Fibroblast of the conjunctiva (primary cell): ENCODE data around the gene PTPN14.

Experiments
- DNase-seq: peaks from one replicate; pipeline ENCODE4 v3.0.0-alpha.2; 2010; ENCODE audit warnings: low read depth

PTPN14 gene

GRCh38 chr1:214331827-214332423 lies 219.5 kb downstream of the PTPN14 start:
- peak; percentile 24 for DNase-seq

- DNase-seq: no peak
Observed at GRCh38 chr1:214331180-214331579, 220.2 kb downstream of the PTPN14 start.

GRCh38 chr1:214330715-214331114 lies 220.7 kb downstream of the PTPN14 start:
- DNase-seq: no peak

GRCh38 chr1:214330222-214330621 lies 221.2 kb downstream of the PTPN14 start:
- no peak for DNase-seq

- DNase-seq: no peak
Observed at GRCh38 chr1:214329470-214330220, 221.8 kb downstream of the PTPN14 start.

GRCh38 chr1:214328770-214329469 lies 222.5 kb downstream of the PTPN14 start:
- DNase-seq: peak; percentile 70

GRCh38 chr1:214327514-214327913 lies 223.9 kb downstream of the PTPN14 start:
- no peak for DNase-seq

GRCh38 chr1:214326406-214326805 lies 225.0 kb downstream of the PTPN14 start:
- no peak for DNase-seq

GRCh38 chr1:214324896-214325800 lies 226.3 kb downstream of the PTPN14 start:
- no peak for DNase-seq

GRCh38 chr1:214321705-214322453 lies 229.5 kb downstream of the PTPN14 start:
- DNase-seq: no peak

- DNase-seq: no peak
Observed at GRCh38 chr1:214319938-214320337, 231.5 kb downstream of the PTPN14 start.

GRCh38 chr1:214318956-214319736 lies 232.3 kb downstream of the PTPN14 start:
- DNase-seq: no peak

- peak; percentile 21 for DNase-seq
Observed at GRCh38 chr1:214318356-214318755, 233.0 kb downstream of the PTPN14 start.

GRCh38 chr1:214317734-214318133 lies 233.7 kb downstream of the PTPN14 start:
- DNase-seq: no peak

GRCh38 chr1:214317300-214317699 lies 234.1 kb downstream of the PTPN14 start:
- DNase-seq: no peak

- no peak for DNase-seq
Observed at GRCh38 chr1:214316593-214316992, 234.8 kb downstream of the PTPN14 start.

- no peak for DNase-seq
Observed at GRCh38 chr1:214314178-214314843, 237.1 kb downstream of the PTPN14 start.

GRCh38 chr1:214312530-214313051 lies 238.8 kb downstream of the PTPN14 start:
- no peak for DNase-seq

GRCh38 chr1:214310777-214311690 lies 240.4 kb downstream of the PTPN14 start:
- DNase-seq: no peak
